ENCODE results near the gene FBXO31. TPM values are rescaled to one million over a fixed set of nuclear protein-coding genes. Genes with fewer than 3 reads are reported as not detected.

FBXO31 gene
- total and polyA plus RNA-seq, 9 of the 15 experiments (the other 6 are each of a cell fraction or from before 2014, with no cell fraction given): 0.18 to 33.3 (median 10.9) TPM

- H3K79me2 ChIP-seq (ENCODE audit: control insufficient read depth, insufficient read depth, low read length): no peaks in the 10 kb centered on the region
- H3K27me3 ChIP-seq (ENCODE audit: control insufficient read depth in 2 of 2, insufficient read depth in 2 of 2, low read length in 2 of 2): no peaks in the 10 kb centered on the region; a peak in 1 of 5 replicates
- no peak for DNase-seq (ENCODE audit: extremely low read depth in 1 of 4, low spot score in 3 of 4)
- H3K36me3 ChIP-seq (ENCODE audit: control insufficient read depth, insufficient read depth, low read length): peaks cover 56% of the 10 kb centered on the region; the same call in 2 of the 3 replicates
- no peak overlapping the region for H3K4me2 ChIP-seq (ENCODE audit: insufficient read depth, low read length)
- H3K27ac ChIP-seq (ENCODE audit: extremely low read depth, low read depth, low read length): no peak overlapping the region
- no peaks in the 10 kb centered on the region for H3K9me3 ChIP-seq (replicated peaks; ENCODE audit: control insufficient read depth, insufficient read depth, low read depth, low read length)
- WGBS (ENCODE audit: insufficient coverage, low coverage, missing lambda C conversion rate): 83% methylated on average over 23 of the region's 31 CpGs
- no peak overlapping the region for H3K9ac ChIP-seq (ENCODE audit: insufficient read depth in 1 of 2, low read depth in 2 of 2, low read length in 2 of 2)
- TF ChIP-seq KAT7 (CRISPR knock-in tag; IDR thresholded peaks at IDR 0.05; ENCODE audit: borderline replicate concordance): no peak
- no peak for TF ChIP-seq TBP (optimal IDR thresholded peaks at IDR 0.05; ENCODE audit: low read depth, low read length)
- TF ChIP-seq NCOR1 (IDR thresholded peaks at IDR 0.05): no peak
- TF ChIP-seq ZNF76 (CRISPR knock-in tag; IDR thresholded peaks at IDR 0.05; ENCODE audit: borderline replicate concordance): no peak
- no peak for TF ChIP-seq ZNF717 (CRISPR knock-in tag; IDR thresholded peaks at IDR 0.05)
- TF ChIP-seq THAP7 (CRISPR knock-in tag; IDR thresholded peaks at IDR 0.05): no peak
- TF ChIP-seq ZNF436 (CRISPR knock-in tag; IDR thresholded peaks at IDR 0.05): no peak
- no peak for TF ChIP-seq CBFB (CRISPR knock-in tag; IDR thresholded peaks at IDR 0.05)
- no peak for TF ChIP-seq HCFC1 (IDR thresholded peaks at IDR 0.05; ENCODE audit: low read depth, low read length)
- TF ChIP-seq POLR2H (tag; IDR thresholded peaks at IDR 0.05; ENCODE audit: low read depth): no peak
- H2AFZ ChIP-seq (ENCODE audit: low read depth, low read length): no peak overlapping the region
- in situ Hi-C loops (cut with MboI) (no loop called here), intact Hi-C loops (cut with micrococcal nuclease) (loop anchor here (10.0 kb wide), 1 partner anchor 152 kb away; no protein-coding TSS in a partner anchor)
- BruUV-seq (replicated peaks): no TSS peak
- POLR2A ChIA-PET: interaction anchor here (0.5 to 1.9 kb wide), 5 partner anchors 11 to 112 kb away, joined by 3 to 9 read pairs (median 3); no protein-coding TSS in a partner anchor
- no peak for ATAC-seq
- H3K9me1 ChIP-seq (ENCODE audit: control insufficient read depth, insufficient read depth, low read length): no peaks in the 10 kb centered on the region
- no peak for FAIRE-seq
- 0 out of 2 replicates have a peak, but pooled peaks cover under 1% of the 10 kb centered on the region for H4K20me1 ChIP-seq (replicated peaks; ENCODE audit: control insufficient read depth, insufficient read depth, low read length)
- peaks cover 0 to 7% of the 10 kb centered on the region in 2 experiments; a peak in 1 of 5 replicates for H3K4me1 ChIP-seq (replicated peaks in 1 of 2; ENCODE audit: control insufficient read depth in 2 of 2, insufficient read depth in 2 of 2, low read length in 2 of 2)
- no peak overlapping the region for H3K4me3 ChIP-seq
- CTCF ChIA-PET (ENCODE audit: low intra/inter-chr PET ratio): no interaction called here
Observed at GRCh38 chr16:87412371-87412995, 28.9 kb upstream of the FBXO31 start.

Data from K562 (cell line).